Measurements from ENCODE around the gene TUBA4A. TPM values are rescaled to one million over a fixed set of nuclear protein-coding genes. Genes with fewer than 3 reads are reported as not detected.
"Not testable (repeated sequence)": the region's sequence is repeated elsewhere in the genome, so short reads cannot be mapped to it uniquely, and the experiment has no call there.

The TUBA4A gene
- total RNA-seq, 1 donor from 2014 or later: 122 TPM

DNA sequence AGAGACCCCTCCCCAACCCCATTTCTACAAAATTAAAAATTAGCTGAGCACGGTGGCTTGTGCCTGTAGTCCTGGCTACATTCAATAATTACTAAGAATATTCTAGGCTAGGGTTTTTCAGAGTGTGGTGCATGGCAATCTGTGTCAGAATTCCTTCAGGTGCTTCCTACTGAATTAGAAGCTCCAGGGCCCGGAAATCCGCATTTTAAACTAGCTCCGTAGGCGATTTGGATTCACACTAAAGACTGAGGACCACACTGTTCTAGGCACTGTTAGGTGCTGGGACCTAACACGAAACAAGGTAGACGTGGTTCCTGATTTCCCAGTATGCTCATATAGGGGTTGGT is 47.8 kb downstream of the TUBA4A start:
- peak overlapping the region; percentile 97 for H3K27ac ChIP-seq
- peaks cover 22% of the 10 kb centered on the region for H3K4me1 ChIP-seq
- intact Hi-C loops (cut with DNase I): no loop called here
- TF ChIP-seq POLR2AphosphoS5 (IDR thresholded peaks at IDR 0.05; ENCODE audit: insufficient read depth in 1 of 2, low read depth in 1 of 2) (no peak), POLR2A (IDR thresholded peaks at IDR 0.05) (no peak)
- TF ChIP-seq, protein P1, sequence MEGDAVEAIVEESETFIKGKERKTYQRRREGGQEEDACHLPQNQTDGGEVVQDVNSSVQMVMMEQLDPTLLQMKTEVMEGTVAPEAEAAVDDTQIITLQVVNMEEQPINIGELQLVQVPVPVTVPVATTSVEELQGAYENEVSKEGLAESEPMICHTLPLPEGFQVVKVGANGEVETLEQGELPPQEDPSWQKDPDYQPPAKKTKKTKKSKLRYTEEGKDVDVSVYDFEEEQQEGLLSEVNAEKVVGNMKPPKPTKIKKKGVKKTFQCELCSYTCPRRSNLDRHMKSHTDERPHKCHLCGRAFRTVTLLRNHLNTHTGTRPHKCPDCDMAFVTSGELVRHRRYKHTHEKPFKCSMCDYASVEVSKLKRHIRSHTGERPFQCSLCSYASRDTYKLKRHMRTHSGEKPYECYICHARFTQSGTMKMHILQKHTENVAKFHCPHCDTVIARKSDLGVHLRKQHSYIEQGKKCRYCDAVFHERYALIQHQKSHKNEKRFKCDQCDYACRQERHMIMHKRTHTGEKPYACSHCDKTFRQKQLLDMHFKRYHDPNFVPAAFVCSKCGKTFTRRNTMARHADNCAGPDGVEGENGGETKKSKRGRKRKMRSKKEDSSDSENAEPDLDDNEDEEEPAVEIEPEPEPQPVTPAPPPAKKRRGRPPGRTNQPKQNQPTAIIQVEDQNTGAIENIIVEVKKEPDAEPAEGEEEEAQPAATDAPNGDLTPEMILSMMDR (IDR thresholded peaks at IDR 0.05): no peak
- no peak for DNase-seq (ENCODE audit: extremely low spot score in 2 of 2)
- H3K4me3 ChIP-seq: peak overlapping the region; percentile 63 to 79
- H3K9me3 ChIP-seq: no peaks in the 10 kb centered on the region
- peaks cover 0 to 13% of the 10 kb centered on the region in 2 donors for H3K36me3 ChIP-seq
- no peaks in the 10 kb centered on the region for H3K27me3 ChIP-seq

DNA sequence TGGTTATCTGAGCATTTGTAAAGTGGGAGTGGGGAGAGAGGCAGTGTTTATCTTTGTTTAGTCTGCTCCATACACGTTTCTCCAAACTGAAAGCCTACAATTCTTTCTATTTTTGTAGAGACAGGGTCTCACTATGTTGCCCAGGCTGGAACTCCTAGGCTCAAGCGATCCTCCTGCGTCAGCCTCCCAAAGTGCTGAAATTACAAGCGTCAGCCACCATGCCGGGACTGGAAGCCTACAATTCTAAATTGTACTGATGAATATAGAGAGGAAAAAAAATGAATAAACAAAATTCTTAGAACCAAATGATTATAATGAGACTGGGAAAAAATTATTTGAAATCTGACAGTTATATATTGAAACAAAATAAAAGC is 48.6 kb downstream of the TUBA4A start:
- Histone ChIP-seq H3K27me3 (no peaks in the 10 kb centered on the region), H3K4me3 (no peak overlapping the region), H3K4me1 (peaks cover 22% of the 10 kb centered on the region), H3K27ac (no peak overlapping the region), H3K9me3 (no peaks in the 10 kb centered on the region), H3K36me3 (peaks cover 0 to 9% of the 10 kb centered on the region in 2 donors)
- intact Hi-C loops (cut with DNase I): no loop called here
- TF ChIP-seq POLR2A (IDR thresholded peaks at IDR 0.05) (no peak), POLR2AphosphoS5 (IDR thresholded peaks at IDR 0.05; ENCODE audit: insufficient read depth in 1 of 2, low read depth in 1 of 2) (no peak)
- TF ChIP-seq, protein P1 (IDR thresholded peaks at IDR 0.05): no peak
- peak in 1 of 2 donors; percentile 11 for DNase-seq (ENCODE audit: extremely low spot score in 2 of 2)

DNA sequence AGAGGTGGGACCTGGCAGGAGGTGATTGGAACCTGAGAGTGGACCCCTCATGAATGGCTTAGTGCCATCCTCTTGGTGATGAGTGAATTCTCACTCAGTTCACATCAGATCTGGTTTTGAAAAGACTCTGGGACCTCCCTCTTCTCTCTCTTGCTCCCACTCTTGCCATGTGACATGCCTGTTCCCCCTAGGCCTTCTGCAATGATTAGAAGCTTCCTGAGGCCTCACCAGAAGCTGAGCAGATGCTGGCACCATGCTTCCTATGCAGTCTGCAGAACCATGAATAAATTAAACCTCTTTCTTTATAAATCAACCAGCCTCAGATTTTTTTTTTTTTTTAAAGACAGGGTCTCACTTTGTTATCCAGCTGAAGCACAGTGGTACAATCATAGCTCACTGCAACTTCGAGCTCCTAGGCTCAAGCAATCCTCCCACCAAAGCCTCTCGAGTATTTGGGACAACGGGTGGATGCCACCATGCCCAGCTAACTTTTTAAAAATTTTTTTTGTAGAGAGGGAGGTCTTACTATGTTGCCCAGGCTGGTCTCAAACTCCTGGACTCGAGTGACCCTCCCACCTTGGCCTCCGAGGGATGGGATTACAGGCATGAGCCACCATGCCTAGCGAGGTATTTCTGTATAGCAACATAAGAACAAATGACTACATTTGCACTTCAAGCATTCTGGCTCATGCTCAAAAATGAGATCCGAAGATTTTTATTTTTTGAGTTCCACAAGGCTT is 49.1 kb downstream of the TUBA4A start:
- H3K4me1 ChIP-seq: peaks cover 22% of the 10 kb centered on the region
- intact Hi-C loops (cut with DNase I): no loop called here
- peak in 1 of 2 donors; percentile 77 for DNase-seq (ENCODE audit: extremely low spot score in 2 of 2)
- TF ChIP-seq, protein P1 (IDR thresholded peaks at IDR 0.05): no peak
- no peak for TF ChIP-seq POLR2A (IDR thresholded peaks at IDR 0.05)
- TF ChIP-seq POLR2AphosphoS5 (IDR thresholded peaks at IDR 0.05; ENCODE audit: insufficient read depth in 1 of 2, low read depth in 1 of 2): no peak
- no peak overlapping the region for H3K27ac ChIP-seq
- no peaks in the 10 kb centered on the region for H3K27me3 ChIP-seq
- no peaks in the 10 kb centered on the region for H3K9me3 ChIP-seq
- H3K36me3 ChIP-seq: peaks cover 0 to 8% of the 10 kb centered on the region in 2 donors
- no peak overlapping the region for H3K4me3 ChIP-seq

DNA sequence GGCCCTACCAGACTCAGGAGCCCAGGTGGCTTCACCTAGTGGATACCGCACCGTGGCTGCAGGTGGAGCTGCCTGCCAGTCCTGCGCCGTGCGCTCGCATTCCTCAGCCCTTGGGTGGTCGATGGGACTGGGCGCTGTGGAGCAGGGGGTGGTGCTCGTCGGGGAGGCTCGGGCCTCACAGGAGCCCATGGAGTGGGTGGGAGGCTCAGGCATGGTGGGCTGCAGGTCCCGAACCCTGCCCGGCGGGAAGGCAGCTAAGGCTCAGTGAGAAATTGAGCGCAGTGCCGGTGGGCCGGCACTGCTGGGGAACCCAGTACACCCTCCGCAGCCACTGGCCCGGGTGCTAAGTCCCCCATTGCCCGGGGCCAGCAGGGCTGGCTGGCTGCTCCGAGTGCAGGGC is 52.4 kb downstream of the TUBA4A start:
- H3K9me3 ChIP-seq; H3K27ac ChIP-seq; H3K27me3 ChIP-seq; H3K4me1 ChIP-seq; DNase-seq (ENCODE audit: extremely low spot score in 2 of 2); H3K36me3 ChIP-seq; H3K4me3 ChIP-seq; intact Hi-C loops (cut with DNase I): not testable (repeated sequence)

DNA sequence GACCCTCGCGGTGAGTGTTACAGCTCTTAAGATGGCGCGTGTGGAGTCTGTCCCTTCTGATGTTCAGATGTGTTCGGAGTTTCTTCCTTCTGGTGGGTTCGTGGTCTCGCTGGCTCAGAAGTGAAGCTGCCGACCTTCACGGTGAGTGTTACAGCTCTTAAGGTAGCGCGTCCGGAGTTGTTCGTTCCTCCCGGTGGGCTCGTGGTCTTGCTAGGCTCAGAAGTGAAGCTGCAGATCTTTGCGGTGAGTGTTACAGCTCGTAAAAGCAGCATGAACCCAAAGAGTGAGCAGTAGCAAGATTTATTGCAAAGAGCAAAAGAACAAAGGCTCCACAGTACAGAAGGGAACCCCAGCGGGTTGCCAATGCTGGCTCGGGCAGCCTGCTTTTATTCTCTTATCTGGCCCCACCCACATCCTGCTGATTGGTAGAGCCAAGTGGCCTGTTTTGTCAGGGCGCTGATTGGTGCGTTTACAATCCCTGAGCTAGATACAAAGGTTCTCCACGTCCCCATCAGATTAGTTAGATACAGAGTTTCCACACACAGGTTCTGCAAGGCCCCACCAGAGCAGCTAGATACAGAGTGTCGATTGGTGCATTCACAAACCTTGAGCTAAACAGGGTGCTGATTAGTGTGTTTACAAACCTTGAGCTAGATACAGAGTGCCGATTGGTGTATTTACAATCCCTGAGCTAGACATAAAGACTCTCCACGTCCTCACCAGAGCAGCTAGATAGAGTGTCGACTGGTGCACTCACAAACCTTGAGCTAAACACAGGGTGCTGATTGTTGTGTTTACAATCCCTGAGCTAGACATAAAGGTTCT is 53.0 kb downstream of the TUBA4A start:
- H3K36me3 ChIP-seq; H3K4me3 ChIP-seq; H3K27me3 ChIP-seq; DNase-seq (ENCODE audit: extremely low spot score in 2 of 2); H3K27ac ChIP-seq; intact Hi-C loops (cut with DNase I); H3K9me3 ChIP-seq; H3K4me1 ChIP-seq: not testable (repeated sequence)

MicroRNAs within 50 kb of the gene (microRNA counts, 767-probe panel; counts per million panel counts)
- microRNA hsa-miR-153: 238 to 261 counts per million in 2 donors

Small RNA genes within 50 kb of the gene (microRNA-seq; reads per million reads assigned to microRNA genes)
- not detected for gene MIR153-1 (ENCODE audit: borderline number of aligned reads, borderline replicate concordance)

Small RNA genes within 50 kb of the gene (small RNA-seq; reads per million reads assigned to genes)
- gene MIR153-1: not detected

Other genes starting within 250 kb of the TUBA4A start
- gene CFAP65, start 212.4 kb downstream of the TUBA4A start, total RNA-seq: not detected
- gene IHH, start 193.0 kb downstream of the TUBA4A start, total RNA-seq: not detected
- 17.7 TPM for gene NHEJ1, start 93.1 kb downstream of the TUBA4A start, total RNA-seq
- gene SLC23A3, start 83.9 kb downstream of the TUBA4A start, total RNA-seq: 5.4 TPM
- 32.2 TPM for gene CNPPD1, start 77.0 kb downstream of the TUBA4A start, total RNA-seq
- 43.7 TPM for gene RETREG2, start 75.6 kb downstream of the TUBA4A start, total RNA-seq
- 52.1 TPM for gene ZFAND2B, start 47.1 kb downstream of the TUBA4A start, total RNA-seq
- 23.8 TPM for gene ABCB6, start 35.0 kb downstream of the TUBA4A start, total RNA-seq
- gene ATG9A, start 24.3 kb downstream of the TUBA4A start, total RNA-seq: 62.4 TPM
- 98.7 TPM for gene ANKZF1, start 24.1 kb downstream of the TUBA4A start, total RNA-seq
- gene GLB1L, start 8.5 kb downstream of the TUBA4A start, total RNA-seq: 22.8 TPM
- 12.8 TPM for gene STK16, start 8.4 kb downstream of the TUBA4A start, total RNA-seq
- not detected for gene TUBA4B, start 675 bp downstream of the TUBA4A start, total RNA-seq
- 92.8 TPM for gene DNAJB2, start 25.4 kb upstream of the TUBA4A start, total RNA-seq
- 7.6 TPM for gene PTPRN, start 55.5 kb upstream of the TUBA4A start, total RNA-seq
- not detected for gene RESP18, start 78.8 kb upstream of the TUBA4A start, total RNA-seq
- 62.9 TPM for gene DNPEP, start 134.0 kb upstream of the TUBA4A start, total RNA-seq
- gene DES, start 164.5 kb upstream of the TUBA4A start, total RNA-seq: 883 TPM
- gene SPEG, start 180.9 kb upstream of the TUBA4A start, total RNA-seq: 28.2 TPM
- 35.4 TPM for gene GMPPA, start 245.0 kb upstream of the TUBA4A start, total RNA-seq

All from vagina (tissue), 2 donors.